Upper lobe of left lung (tissue), 6 donors: ENCODE measurements around the gene PFKP. TPM values are rescaled to one million over a fixed set of nuclear protein-coding genes. Genes with fewer than 3 reads are reported as not detected.
A peak's percentile ranks its signal among the peaks of the same experiment; 100 is the strongest.

Experiments
- ATAC-seq, 2 donors: fragments of 200-7000 bp; cut with Tn5 transposase; one replicate each; pipeline ENCODE4 v1.9.1; 2022; ENCODE audit warnings: mild to moderate bottlenecking in 2 of 2, moderate library complexity in 2 of 2; ENCODE audit not compliant: low FRiP score in 2 of 2
- DNase-seq, 2 donors: peaks; one replicate each; pipeline ENCODE4 v3.0.0-alpha.2; 2019 to 2020
- H3K27ac ChIP-seq, 4 donors: fragments of 200-600 bp; sonication (generic); one replicate each; pipeline ENCODE4 v1.5.1; 2016 to 2019
- H3K27me3 ChIP-seq, 4 donors: fragments of 200-600 bp; sonication (generic); one replicate each; pipeline ENCODE4 v1.5.1; 2017 to 2019
- H3K36me3 ChIP-seq, 4 donors: fragments of 200-600 bp; sonication (generic); one replicate each; pipeline ENCODE4 v1.5.1; 2016 to 2019
- H3K4me1 ChIP-seq, 4 donors: fragments of 200-600 bp; sonication (generic); one replicate each; pipeline ENCODE4 v1.5.1; 2018 to 2019
- H3K4me3 ChIP-seq, 4 donors: fragments of 200-600 bp; sonication (generic); one replicate each; pipeline ENCODE4 v1.5.1; 2017 to 2019; ENCODE audit warnings: mild to moderate bottlenecking in 2 of 4, moderate library complexity in 1 of 4
- H3K9me3 ChIP-seq, 4 donors: fragments of 200-600 bp; sonication (generic); one replicate each; pipeline ENCODE4 v1.5.1; 2018 to 2019
- EP300 ChIP-seq, 4 donors: sonication (generic); formaldehyde crosslinking; IDR thresholded peaks; one replicate each; pipeline ENCODE4 v1.5.1; 2017; ENCODE audit warnings: antibody characterized with exemption in 4 of 4, control low read depth in 2 of 4
- POLR2A ChIP-seq, 4 donors: fragments of 450-650 bp; IDR thresholded peaks; one replicate each; pipeline ENCODE4 v1.5.1; 2016 to 2017; ENCODE audit warnings: antibody characterized with exemption in 4 of 4, mild to moderate bottlenecking in 2 of 4
- POLR2AphosphoS5 ChIP-seq, 2 donors: sonication (generic); formaldehyde crosslinking; IDR thresholded peaks; one replicate each; pipeline ENCODE4 v1.5.1; 2017; ENCODE audit warnings: antibody characterized with exemption in 2 of 2
- WGBS, 2 donors: methylation state at CpG; one replicate each; pipeline ENCODE4 v1.1.5; 2017 to 2018; 5-methylcytosine and 5-hydroxymethylcytosine counted together
- total RNA-seq, 6 donors: library from RNA; depleted of rRNA in 4 of 6; stranded (reverse); fragments of >200 nt in 4 of 6; gene quantifications; one replicate each; pipeline versions ENCODE4 v1.1.0 to v1.2.1, GENCODE V29; 2016 to 2021
- TF ChIP-seq, protein P1 (sequence below), 6 experiments: fragments of 450-650 bp in 4 of 6; fragments of 200-600 bp in 2 of 6; sonication (generic) in 2 of 6; IDR thresholded peaks; one replicate each; pipeline ENCODE4 v1.5.1; 2016 to 2019; ENCODE audit warnings: antibody characterized with exemption in 6 of 6
- donor health status: DM: no; HTN: no; CAD: no; lungs with moderate emphysema.
- donor health status: DM: no; HTN: yes; CAD: no; lungs with severe emphysema.

PFKP gene
- total RNA-seq, 6 donors from 2014 or later, result 18.9 to 42.1 (median 30.8) TPM

DNA sequence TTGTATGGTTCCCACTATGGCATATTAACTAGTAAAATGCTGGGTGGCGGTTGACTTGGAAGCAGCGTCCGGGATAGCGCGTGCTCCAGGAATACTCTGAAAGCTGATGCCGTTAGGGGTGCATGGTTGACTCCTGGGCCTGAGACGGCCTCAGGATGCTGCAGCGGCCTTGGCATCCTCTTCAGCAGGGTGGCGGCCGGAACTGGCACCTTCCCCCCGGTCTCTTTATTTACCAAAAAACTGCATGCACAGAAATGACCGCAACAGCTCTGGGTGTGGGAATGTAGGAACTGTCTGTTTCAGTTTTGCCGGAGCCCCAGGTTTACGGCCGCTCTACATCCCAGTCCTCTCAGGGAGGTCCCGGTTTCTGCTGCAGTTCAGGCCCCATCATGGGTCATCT, 28.8 kb downstream of the PFKP start:
- WGBS, 2 donors, result 63 to 80% methylated on average over 16 of the region's 16 CpGs
- TF ChIP-seq POLR2A (IDR thresholded peaks at IDR 0.05), result no peak
- no peak for TF ChIP-seq POLR2AphosphoS5 (IDR thresholded peaks at IDR 0.05)
- TF ChIP-seq, protein P1, sequence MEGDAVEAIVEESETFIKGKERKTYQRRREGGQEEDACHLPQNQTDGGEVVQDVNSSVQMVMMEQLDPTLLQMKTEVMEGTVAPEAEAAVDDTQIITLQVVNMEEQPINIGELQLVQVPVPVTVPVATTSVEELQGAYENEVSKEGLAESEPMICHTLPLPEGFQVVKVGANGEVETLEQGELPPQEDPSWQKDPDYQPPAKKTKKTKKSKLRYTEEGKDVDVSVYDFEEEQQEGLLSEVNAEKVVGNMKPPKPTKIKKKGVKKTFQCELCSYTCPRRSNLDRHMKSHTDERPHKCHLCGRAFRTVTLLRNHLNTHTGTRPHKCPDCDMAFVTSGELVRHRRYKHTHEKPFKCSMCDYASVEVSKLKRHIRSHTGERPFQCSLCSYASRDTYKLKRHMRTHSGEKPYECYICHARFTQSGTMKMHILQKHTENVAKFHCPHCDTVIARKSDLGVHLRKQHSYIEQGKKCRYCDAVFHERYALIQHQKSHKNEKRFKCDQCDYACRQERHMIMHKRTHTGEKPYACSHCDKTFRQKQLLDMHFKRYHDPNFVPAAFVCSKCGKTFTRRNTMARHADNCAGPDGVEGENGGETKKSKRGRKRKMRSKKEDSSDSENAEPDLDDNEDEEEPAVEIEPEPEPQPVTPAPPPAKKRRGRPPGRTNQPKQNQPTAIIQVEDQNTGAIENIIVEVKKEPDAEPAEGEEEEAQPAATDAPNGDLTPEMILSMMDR (IDR thresholded peaks at IDR 0.05), result no peak
- Histone ChIP-seq H3K36me3 (peaks cover 0 to 1% (median 0%) of the 10 kb centered on the region in 4 donors), H3K27me3 (no peaks in the 10 kb centered on the region), H3K4me1 (peaks cover 7 to 44% (median 15%) of the 10 kb centered on the region in 4 donors), H3K27ac (peak overlapping the region in 2 of 4 donors; percentile 45 to 77), H3K4me3 (peak overlapping the region in 3 of 4 donors; percentile 5 to 11 (median 5)), H3K9me3 (no peaks in the 10 kb centered on the region)
- ATAC-seq (no peak), DNase-seq (no peak)

DNA sequence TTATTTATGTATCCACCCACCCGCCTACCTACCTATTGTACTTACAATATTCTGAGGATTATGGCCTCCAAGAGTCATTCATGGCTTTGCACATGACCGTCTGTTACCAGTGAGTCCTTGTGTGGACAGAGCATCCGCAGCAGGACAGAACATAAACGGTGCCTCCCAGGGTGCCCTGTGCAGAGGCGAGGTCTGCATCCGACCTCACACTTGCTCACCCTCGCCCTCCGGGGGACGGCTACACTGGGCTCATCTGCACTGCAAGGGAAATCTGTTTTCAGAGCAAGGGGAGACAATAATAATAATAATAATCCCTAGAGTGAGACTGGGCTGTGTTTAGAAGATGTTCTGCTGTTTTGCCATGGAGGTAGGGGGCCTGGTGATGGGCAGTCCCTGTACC, 29.8 kb downstream of the PFKP start:
- no peak for ATAC-seq
- DNase-seq, result no peak
- no peak overlapping the region for H3K27ac ChIP-seq

DNA sequence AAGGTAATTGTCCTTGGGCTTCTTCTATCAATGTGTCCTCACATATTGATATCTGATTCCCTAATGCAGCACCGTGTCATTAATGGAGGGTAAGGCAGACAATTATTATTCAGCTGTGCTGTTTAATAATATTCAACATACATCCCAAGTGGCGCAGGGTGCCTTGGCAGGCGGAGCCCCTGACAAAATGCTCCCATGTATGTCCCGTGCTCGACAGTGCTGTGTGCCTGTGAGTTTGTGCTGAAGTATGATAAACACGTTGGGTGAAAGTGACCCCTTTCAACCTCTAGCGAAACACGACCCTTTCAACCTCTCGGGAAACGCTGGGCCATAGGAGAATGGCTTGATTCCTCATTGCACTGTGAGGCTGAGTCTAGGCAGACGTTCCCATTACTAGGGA, 31.3 kb downstream of the PFKP start:
- ATAC-seq (no peak), DNase-seq (no peak)
- Histone ChIP-seq H3K36me3 (peaks cover 0 to 2% (median 0%) of the 10 kb centered on the region in 4 donors), H3K4me1 (peaks cover 10 to 40% (median 14%) of the 10 kb centered on the region in 4 donors), H3K27me3 (no peaks in the 10 kb centered on the region), H3K9me3 (no peaks in the 10 kb centered on the region), H3K4me3 (no peak overlapping the region), H3K27ac (no peak overlapping the region)
- TF ChIP-seq EP300 (IDR thresholded peaks at IDR 0.05) (no peak), POLR2AphosphoS5 (IDR thresholded peaks at IDR 0.05) (no peak), POLR2A (IDR thresholded peaks at IDR 0.05) (no peak)
- TF ChIP-seq, protein P1 (IDR thresholded peaks at IDR 0.05), result no peak
- WGBS, 2 donors, result 76 to 83% methylated on average over 11 of the region's 11 CpGs

More for the DNA sequence above, 29.8 kb downstream of the PFKP start:
- Histone ChIP-seq H3K4me3 (no peak overlapping the region), H3K36me3 (peaks cover 0 to 2% (median 0%) of the 10 kb centered on the region in 4 donors), H3K27me3 (no peaks in the 10 kb centered on the region), H3K9me3 (no peaks in the 10 kb centered on the region), H3K4me1 (peaks cover 7 to 36% (median 14%) of the 10 kb centered on the region in 4 donors)
- WGBS, 2 donors, result 92 to 96% methylated on average over 9 of the region's 9 CpGs
- TF ChIP-seq, protein P1 (IDR thresholded peaks at IDR 0.05), result no peak
- TF ChIP-seq POLR2A (IDR thresholded peaks at IDR 0.05) (no peak), POLR2AphosphoS5 (IDR thresholded peaks at IDR 0.05) (no peak), EP300 (IDR thresholded peaks at IDR 0.05) (no peak)

DNA sequence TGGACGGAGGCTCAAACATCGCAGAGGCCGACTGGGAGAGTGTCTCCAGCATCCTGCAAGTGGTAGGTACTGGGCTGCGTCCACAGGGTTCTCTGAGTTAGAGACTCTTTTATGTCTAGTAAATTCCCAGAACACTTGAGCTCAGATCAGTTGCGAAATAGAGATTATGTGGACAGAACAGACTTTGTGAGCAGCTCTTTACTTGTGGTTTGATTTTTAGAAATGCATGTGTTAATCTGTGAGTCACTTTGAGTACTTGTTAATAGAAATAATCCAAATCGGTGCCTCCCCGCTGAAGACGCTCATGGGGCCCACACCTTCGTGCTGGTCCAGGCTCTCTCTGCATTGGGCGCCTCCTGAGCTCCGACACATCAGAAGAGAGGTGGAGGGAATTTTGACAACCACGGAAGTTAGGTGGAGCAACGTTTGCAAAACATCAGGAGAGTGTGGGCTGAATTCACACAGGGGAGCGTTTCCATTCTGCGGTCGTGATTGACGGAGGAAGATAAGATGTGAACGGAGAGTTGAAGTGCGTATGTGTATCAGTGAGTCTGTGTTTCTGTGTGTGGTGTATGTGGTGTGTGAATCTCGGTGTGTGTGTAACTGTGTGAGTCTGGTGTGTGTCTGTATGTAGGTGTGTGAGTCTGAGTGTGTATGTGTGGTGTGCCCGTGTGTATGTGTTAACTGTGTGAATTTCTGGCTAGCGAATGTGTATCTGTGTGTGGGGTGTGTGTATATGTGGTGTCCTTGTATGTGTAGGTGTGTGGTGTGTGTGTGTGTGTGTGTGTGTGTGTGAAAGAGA, 32.1 kb downstream of the PFKP start:
- peak; percentile 54 to 60 for ATAC-seq
- no peaks in the 10 kb centered on the region for H3K27me3 ChIP-seq
- peak in 1 of 2 donors; percentile 45 for TF ChIP-seq POLR2AphosphoS5 (IDR thresholded peaks at IDR 0.05)
- TF ChIP-seq, protein P1 (IDR thresholded peaks at IDR 0.05), result no peak
- peak in 1 of 4 donors; percentile 5 for TF ChIP-seq POLR2A (IDR thresholded peaks at IDR 0.05)
- TF ChIP-seq EP300 (IDR thresholded peaks at IDR 0.05), result peak in 1 of 4 donors; percentile 57
- 68 to 78% methylated on average over 21 of the region's 22 CpGs for WGBS, 2 donors
- peaks cover 0 to 2% (median 0%) of the 10 kb centered on the region in 4 donors for H3K36me3 ChIP-seq
- H3K9me3 ChIP-seq, result no peaks in the 10 kb centered on the region
- no peak overlapping the region for H3K4me3 ChIP-seq
- H3K4me1 ChIP-seq, result peaks cover 10 to 34% (median 12%) of the 10 kb centered on the region in 4 donors
- H3K27ac ChIP-seq, result peak overlapping the region in 2 of 4 donors; percentile 16 to 35
- peak in 1 of 2 donors; percentile 64 for DNase-seq
